Activated CD8-positive, alpha-beta T cell treated with anti-CD3 and anti-CD28 coated beads, Interleukin-2, amount 10 ng/mL, durations not matched to agents 7 days and 5 days (primary cell): ENCODE data around the gene SASS6. TPM values are rescaled to one million over a fixed set of nuclear protein-coding genes. Genes with fewer than 3 reads are reported as not detected.

ENCODE experiments used
- ATAC-seq: fragments of 150-1000 bp; cut with Tn5 transposase; one replicate; pipeline ENCODE4 v1.10.0; 2021; ENCODE audit warnings: moderate library complexity
- CTCF ChIA-PET: fragments of 350-600 bp; sonication (Branson Sonifier 250); formaldehyde crosslinking; loops from one replicate; lab custom pipeline; 2021; ENCODE audit warnings: antibody characterized with exemption; lab: Charles Lee
- POLR2A ChIA-PET: fragments of 350-600 bp; sonication (Branson Sonifier 250); formaldehyde crosslinking; loops from one replicate; lab custom pipeline; 2021; ENCODE audit warnings: antibody characterized with exemption; lab: Charles Lee
- DNase-seq: peaks from one replicate; pipeline ENCODE4 v3.0.0-alpha.2; 2020
- H3K27ac Mint-ChIP-seq: one replicate; pipeline ENCODE4 v1.8.0; 2021; ENCODE audit warnings: mild to moderate bottlenecking, mixed read lengths
- H3K27me3 Mint-ChIP-seq: one replicate; pipeline ENCODE4 v1.8.0; 2021; ENCODE audit warnings: low read depth, mixed read lengths
- H3K36me3 Mint-ChIP-seq: one replicate; pipeline ENCODE4 v1.8.0; 2021; ENCODE audit warnings: low read depth, mixed read lengths
- H3K4me1 Mint-ChIP-seq: one replicate; pipeline ENCODE4 v1.8.0; 2021; ENCODE audit warnings: low read depth, mixed read lengths
- H3K4me3 Mint-ChIP-seq: one replicate; pipeline ENCODE4 v1.8.0; 2021; ENCODE audit warnings: mild to moderate bottlenecking, mixed read lengths
- H3K9me3 Mint-ChIP-seq: one replicate; pipeline ENCODE4 v1.8.0; 2022; ENCODE audit warnings: mixed read lengths; ENCODE audit not compliant: insufficient read depth
- total RNA-seq, 2 experiments: library from RNA; stranded (reverse); gene quantifications; one replicate each; pipeline ENCODE4 v1.2.3, GENCODE V29; 2021

SASS6 gene
- total RNA-seq, 2 experiments from 2014 or later, result 16.4 to 17.7 TPM

GRCh38 chr1:100101564-100101963 lies 31.2 kb downstream of the SASS6 start:
- H3K36me3 Mint-ChIP-seq, result peaks cover 56% of the 10 kb centered on the region
- H3K27me3 Mint-ChIP-seq, result no peaks in the 10 kb centered on the region
- CTCF ChIA-PET, result no interaction called here
- ATAC-seq (no peak), DNase-seq (no peak)
- H3K27ac Mint-ChIP-seq, result no peak overlapping the region
- H3K4me1 Mint-ChIP-seq, result no peaks in the 10 kb centered on the region
- no peaks in the 10 kb centered on the region for H3K9me3 Mint-ChIP-seq
- POLR2A ChIA-PET, result no interaction called here
- no peak overlapping the region for H3K4me3 Mint-ChIP-seq

DNA sequence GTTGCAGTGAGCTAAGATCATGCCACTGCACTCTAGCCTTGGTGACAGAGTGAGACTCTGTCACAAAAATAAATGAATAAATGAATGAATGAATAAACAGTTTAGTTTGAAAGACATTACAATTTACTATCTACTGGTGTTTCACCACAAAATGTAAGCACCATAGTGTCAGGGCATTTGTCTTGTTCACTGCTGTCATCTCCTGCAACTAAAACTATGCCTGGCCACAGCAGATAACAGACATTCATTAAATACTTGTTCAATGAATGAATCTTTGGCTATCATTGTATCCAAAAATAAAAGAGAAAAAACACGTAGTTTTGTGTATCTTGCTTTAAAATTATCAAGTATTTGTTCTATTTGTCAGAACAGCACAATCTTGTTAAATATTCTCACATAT lies 32.5 kb downstream of the SASS6 start:
- POLR2A ChIA-PET, result no interaction called here

DNA sequence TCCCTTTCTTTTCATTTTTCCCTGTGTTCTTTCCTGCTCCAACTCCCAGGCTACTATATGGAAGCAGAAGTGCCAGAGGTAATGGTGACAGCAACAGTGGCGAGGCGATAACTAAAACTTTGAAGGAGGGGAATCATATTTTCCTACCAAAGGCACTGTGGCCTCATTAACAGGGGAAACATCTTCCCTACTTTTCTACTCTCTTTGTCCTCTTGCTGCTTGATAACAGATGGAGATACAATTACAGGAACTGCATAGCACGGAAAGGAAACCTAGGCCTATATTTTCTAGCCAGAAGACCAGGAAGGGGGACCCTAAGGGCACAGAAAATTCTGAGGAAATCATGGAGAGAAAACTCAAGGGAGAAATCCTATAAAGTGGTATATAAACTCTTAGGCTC lies 42.3 kb downstream of the SASS6 start:
- Mint-ChIP-seq H3K27ac (no peak overlapping the region), H3K36me3 (peaks cover 47% of the 10 kb centered on the region), H3K4me1 (no peaks in the 10 kb centered on the region), H3K4me3 (no peak overlapping the region), H3K9me3 (no peaks in the 10 kb centered on the region), H3K27me3 (no peaks in the 10 kb centered on the region)
- ChIA-PET POLR2A (no interaction called here), CTCF (no interaction called here)
- ATAC-seq (no peak), DNase-seq (no peak)

More for the DNA sequence above, 32.5 kb downstream of the SASS6 start:
- H3K4me1 Mint-ChIP-seq, result no peaks in the 10 kb centered on the region
- no peak for ATAC-seq
- no peak overlapping the region for H3K4me3 Mint-ChIP-seq
- H3K27me3 Mint-ChIP-seq, result no peaks in the 10 kb centered on the region
- peaks cover 59% of the 10 kb centered on the region for H3K36me3 Mint-ChIP-seq
- CTCF ChIA-PET, result no interaction called here
- no peak for DNase-seq
- no peak overlapping the region for H3K27ac Mint-ChIP-seq
- H3K9me3 Mint-ChIP-seq, result no peaks in the 10 kb centered on the region

- DNase-seq, result no peak
- Mint-ChIP-seq H3K4me3 (no peak overlapping the region), H3K36me3 (peaks cover 41% of the 10 kb centered on the region), H3K9me3 (no peaks in the 10 kb centered on the region), H3K27me3 (no peaks in the 10 kb centered on the region), H3K4me1 (no peaks in the 10 kb centered on the region), H3K27ac (no peak overlapping the region)
- no peak for ATAC-seq
- ChIA-PET CTCF (no interaction called here), POLR2A (no interaction called here)
Observed at GRCh38 chr1:100089082-100089481, 43.6 kb downstream of the SASS6 start.

- Mint-ChIP-seq H3K27me3 (no peaks in the 10 kb centered on the region), H3K27ac (no peak overlapping the region), H3K4me3 (no peak overlapping the region), H3K4me1 (no peaks in the 10 kb centered on the region), H3K36me3 (peaks cover 34% of the 10 kb centered on the region), H3K9me3 (no peaks in the 10 kb centered on the region)
- ATAC-seq (no peak), DNase-seq (no peak)
- ChIA-PET POLR2A (no interaction called here), CTCF (interaction anchor here (0.6 to 1.2 kb wide), 2 partner anchors 20 to 369 kb away, joined by 3 read pairs; no protein-coding TSS in a partner anchor)
Observed at GRCh38 chr1:100087396-100087795, 45.3 kb downstream of the SASS6 start.

- Mint-ChIP-seq H3K9me3 (no peaks in the 10 kb centered on the region), H3K4me3 (no peak overlapping the region), H3K36me3 (peaks cover 45% of the 10 kb centered on the region), H3K4me1 (peaks cover 1% of the 10 kb centered on the region), H3K27ac (no peak overlapping the region), H3K27me3 (no peaks in the 10 kb centered on the region)
- no peak for DNase-seq
- ATAC-seq, result no peak
- CTCF ChIA-PET, result no interaction called here
- POLR2A ChIA-PET, result interaction anchor here (1.2 kb wide), 1 partner anchor 9 kb away, joined by 5 read pairs; no protein-coding TSS in a partner anchor
Observed at GRCh38 chr1:100080331-100080730, 52.4 kb downstream of the SASS6 start.

GRCh38 chr1:100077531-100077930 lies 55.2 kb downstream of the SASS6 start:
- H3K36me3 Mint-ChIP-seq, result peaks cover 55% of the 10 kb centered on the region
- no peaks in the 10 kb centered on the region for H3K27me3 Mint-ChIP-seq
- CTCF ChIA-PET, result no interaction called here
- POLR2A ChIA-PET, result no interaction called here
- ATAC-seq (no peak), DNase-seq (no peak)
- no peak overlapping the region for H3K27ac Mint-ChIP-seq
- peaks cover 1% of the 10 kb centered on the region for H3K4me1 Mint-ChIP-seq
- H3K4me3 Mint-ChIP-seq, result no peak overlapping the region
- no peaks in the 10 kb centered on the region for H3K9me3 Mint-ChIP-seq

DNA sequence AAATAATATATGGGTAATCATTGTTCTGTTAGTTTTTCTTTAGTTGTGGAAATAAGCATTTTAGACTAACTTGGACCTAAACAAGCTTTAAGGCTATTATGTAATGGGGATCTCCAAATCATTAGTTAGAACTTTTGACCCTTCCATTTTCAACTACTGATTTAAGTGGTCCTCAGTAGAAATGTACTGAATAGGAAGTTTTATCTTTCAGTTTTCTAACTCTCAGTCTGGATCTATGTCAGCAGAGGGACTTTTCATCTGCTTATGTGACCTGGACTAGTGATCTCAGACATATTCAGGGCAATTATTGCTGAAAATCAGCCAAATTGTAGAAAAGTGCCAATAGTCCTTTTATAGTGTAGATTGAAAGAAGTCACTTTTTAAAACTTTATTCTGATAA lies 56.0 kb downstream of the SASS6 start:
- Mint-ChIP-seq H3K27ac (no peak overlapping the region), H3K4me1 (peaks cover 1% of the 10 kb centered on the region), H3K36me3 (peaks cover 56% of the 10 kb centered on the region), H3K9me3 (no peaks in the 10 kb centered on the region), H3K27me3 (no peaks in the 10 kb centered on the region), H3K4me3 (no peak overlapping the region)
- ChIA-PET POLR2A (no interaction called here), CTCF (interaction anchor here (1.3 kb wide), 1 partner anchor 20 kb away, joined by 3 read pairs; no protein-coding TSS in a partner anchor)
- ATAC-seq (no peak), DNase-seq (no peak)

DNA sequence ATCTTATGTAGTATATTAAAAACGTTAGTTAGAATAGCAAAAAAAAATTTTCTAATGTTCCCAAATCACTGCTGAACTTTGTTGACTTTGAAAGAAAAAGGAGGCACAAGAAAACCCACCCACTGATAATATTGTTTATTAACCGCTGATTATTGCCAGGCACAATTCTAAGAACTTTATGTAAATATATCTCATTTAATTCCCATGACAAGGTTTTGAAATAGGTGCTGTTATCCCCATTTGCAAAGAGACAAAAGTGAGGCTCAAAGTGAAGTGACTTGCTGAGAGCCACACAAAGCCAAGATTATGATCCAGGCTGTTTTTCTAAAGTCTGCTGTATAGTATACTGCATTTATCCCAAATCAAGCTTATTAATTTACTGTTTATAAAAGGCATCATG lies 56.4 kb downstream of the SASS6 start:
- H3K36me3 Mint-ChIP-seq, result peaks cover 56% of the 10 kb centered on the region
- POLR2A ChIA-PET, result no interaction called here
- ATAC-seq (no peak), DNase-seq (no peak)
- no peak overlapping the region for H3K4me3 Mint-ChIP-seq
- H3K9me3 Mint-ChIP-seq, result no peaks in the 10 kb centered on the region
- H3K27ac Mint-ChIP-seq, result no peak overlapping the region
- no peaks in the 10 kb centered on the region for H3K27me3 Mint-ChIP-seq
- CTCF ChIA-PET, result interaction anchor here (1.3 kb wide), 1 partner anchor 21 kb away, joined by 3 read pairs; no protein-coding TSS in a partner anchor
- peaks cover 1% of the 10 kb centered on the region for H3K4me1 Mint-ChIP-seq

DNA sequence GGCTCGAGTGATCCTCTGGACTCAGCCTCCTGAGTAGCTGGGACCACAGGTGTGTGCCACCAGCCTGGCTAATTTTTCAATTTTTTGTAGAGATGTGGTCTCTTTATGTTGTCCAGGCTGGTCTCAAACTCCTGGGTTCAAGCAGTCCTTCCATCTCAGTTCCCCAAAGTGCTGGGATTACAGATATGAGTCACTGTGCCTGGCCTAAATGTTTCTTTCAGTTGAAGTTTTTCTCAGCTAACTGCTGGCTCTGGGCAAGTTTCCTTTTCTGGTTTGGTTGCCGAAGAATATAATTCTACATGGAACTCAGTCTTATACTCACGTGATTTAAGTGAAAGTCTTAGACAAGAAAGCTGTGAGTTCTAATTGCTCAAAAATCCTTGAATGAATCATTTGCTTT lies 57.0 kb downstream of the SASS6 start:
- CTCF ChIA-PET, result interaction anchor here (1.3 kb wide), 1 partner anchor 21 kb away, joined by 3 read pairs; no protein-coding TSS in a partner anchor
- ATAC-seq (no peak), DNase-seq (no peak)
- Mint-ChIP-seq H3K36me3 (peaks cover 60% of the 10 kb centered on the region), H3K4me3 (no peak overlapping the region), H3K9me3 (no peaks in the 10 kb centered on the region), H3K4me1 (peaks cover 3% of the 10 kb centered on the region), H3K27me3 (no peaks in the 10 kb centered on the region), H3K27ac (no peak overlapping the region)
- POLR2A ChIA-PET, result no interaction called here

GRCh38 chr1:100074604-100075395 lies 57.9 kb downstream of the SASS6 start:
- no peaks in the 10 kb centered on the region for H3K9me3 Mint-ChIP-seq
- POLR2A ChIA-PET, result no interaction called here

GRCh38 chr1:100073531-100073930 lies 59.2 kb downstream of the SASS6 start:
- peaks cover 10% of the 10 kb centered on the region for H3K4me1 Mint-ChIP-seq

More at GRCh38 chr1:100074604-100075395, 57.9 kb downstream of the SASS6 start:
- peaks cover 10% of the 10 kb centered on the region for H3K4me1 Mint-ChIP-seq
- H3K36me3 Mint-ChIP-seq, result peaks cover 65% of the 10 kb centered on the region
- no peaks in the 10 kb centered on the region for H3K27me3 Mint-ChIP-seq
- CTCF ChIA-PET, result no interaction called here
- DNase-seq, result no peak
- no peak overlapping the region for H3K27ac Mint-ChIP-seq
- no peak overlapping the region for H3K4me3 Mint-ChIP-seq
- ATAC-seq, result no peak

More at GRCh38 chr1:100073531-100073930, 59.2 kb downstream of the SASS6 start:
- H3K27me3 Mint-ChIP-seq, result no peaks in the 10 kb centered on the region
- POLR2A ChIA-PET, result no interaction called here
- ATAC-seq (no peak), DNase-seq (no peak)
- peaks cover 64% of the 10 kb centered on the region for H3K36me3 Mint-ChIP-seq
- no peak overlapping the region for H3K4me3 Mint-ChIP-seq
- H3K27ac Mint-ChIP-seq, result no peak overlapping the region
- CTCF ChIA-PET, result no interaction called here
- no peaks in the 10 kb centered on the region for H3K9me3 Mint-ChIP-seq
